ENCODE data around the gene RCCD1. TPM values are rescaled to one million over a fixed set of nuclear protein-coding genes. Genes with fewer than 3 reads are reported as not detected.

RCCD1 gene
- total and polyA plus RNA-seq, 9 of the 15 experiments (the other 6 are each of a cell fraction or from before 2014, with no cell fraction given) = 11.1 to 51.4 (median 24.7) TPM

GRCh38 chr15:90929246-90930019 lies 25.3 kb upstream of the RCCD1 start (continued):
- TF ChIP-seq HMGXB4 (CRISPR knock-in tag; IDR thresholded peaks at IDR 0.05) = no peak
- TF ChIP-seq ZNF224 (CRISPR knock-in tag; IDR thresholded peaks at IDR 0.05) = no peak
- TF ChIP-seq, protein P1, sequence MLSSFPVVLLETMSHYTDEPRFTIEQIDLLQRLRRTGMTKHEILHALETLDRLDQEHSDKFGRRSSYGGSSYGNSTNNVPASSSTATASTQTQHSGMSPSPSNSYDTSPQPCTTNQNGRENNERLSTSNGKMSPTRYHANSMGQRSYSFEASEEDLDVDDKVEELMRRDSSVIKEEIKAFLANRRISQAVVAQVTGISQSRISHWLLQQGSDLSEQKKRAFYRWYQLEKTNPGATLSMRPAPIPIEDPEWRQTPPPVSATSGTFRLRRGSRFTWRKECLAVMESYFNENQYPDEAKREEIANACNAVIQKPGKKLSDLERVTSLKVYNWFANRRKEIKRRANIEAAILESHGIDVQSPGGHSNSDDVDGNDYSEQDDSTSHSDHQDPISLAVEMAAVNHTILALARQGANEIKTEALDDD (IDR thresholded peaks at IDR 0.05) = no peak
- no peak for TF ChIP-seq MECOM (CRISPR knock-in tag; IDR thresholded peaks at IDR 0.05)
- TF ChIP-seq, protein P2, sequence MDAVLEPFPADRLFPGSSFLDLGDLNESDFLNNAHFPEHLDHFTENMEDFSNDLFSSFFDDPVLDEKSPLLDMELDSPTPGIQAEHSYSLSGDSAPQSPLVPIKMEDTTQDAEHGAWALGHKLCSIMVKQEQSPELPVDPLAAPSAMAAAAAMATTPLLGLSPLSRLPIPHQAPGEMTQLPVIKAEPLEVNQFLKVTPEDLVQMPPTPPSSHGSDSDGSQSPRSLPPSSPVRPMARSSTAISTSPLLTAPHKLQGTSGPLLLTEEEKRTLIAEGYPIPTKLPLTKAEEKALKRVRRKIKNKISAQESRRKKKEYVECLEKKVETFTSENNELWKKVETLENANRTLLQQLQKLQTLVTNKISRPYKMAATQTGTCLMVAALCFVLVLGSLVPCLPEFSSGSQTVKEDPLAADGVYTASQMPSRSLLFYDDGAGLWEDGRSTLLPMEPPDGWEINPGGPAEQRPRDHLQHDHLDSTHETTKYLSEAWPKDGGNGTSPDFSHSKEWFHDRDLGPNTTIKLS (IDR thresholded peaks at IDR 0.05; ENCODE audit: borderline replicate concordance, low read depth) = no peak
- no peak for TF ChIP-seq GABPA (tag; conservative IDR thresholded peaks at IDR 0.05; ENCODE audit: low read depth)
- no peak for TF ChIP-seq KLF10 (CRISPR knock-in tag; IDR thresholded peaks at IDR 0.05)
- TF ChIP-seq TOE1 (IDR thresholded peaks at IDR 0.05; ENCODE audit: borderline replicate concordance) = no peak
- TF ChIP-seq TOE1 (CRISPR knock-in tag; IDR thresholded peaks at IDR 0.05; ENCODE audit: borderline replicate concordance, low read depth) = no peak
- TF ChIP-seq MED1 (CRISPR knock-in tag; IDR thresholded peaks at IDR 0.05; ENCODE audit: borderline replicate concordance) = no peak
- TF ChIP-seq LARP7 (IDR thresholded peaks at IDR 0.05) = no peak
- TF ChIP-seq SETDB1 (IDR thresholded peaks at IDR 0.05; ENCODE audit: low read length) = no peak
- no peak for TF ChIP-seq SMARCC2 (IDR thresholded peaks at IDR 0.05; ENCODE audit: low read depth)
- TF ChIP-seq, protein P3, sequence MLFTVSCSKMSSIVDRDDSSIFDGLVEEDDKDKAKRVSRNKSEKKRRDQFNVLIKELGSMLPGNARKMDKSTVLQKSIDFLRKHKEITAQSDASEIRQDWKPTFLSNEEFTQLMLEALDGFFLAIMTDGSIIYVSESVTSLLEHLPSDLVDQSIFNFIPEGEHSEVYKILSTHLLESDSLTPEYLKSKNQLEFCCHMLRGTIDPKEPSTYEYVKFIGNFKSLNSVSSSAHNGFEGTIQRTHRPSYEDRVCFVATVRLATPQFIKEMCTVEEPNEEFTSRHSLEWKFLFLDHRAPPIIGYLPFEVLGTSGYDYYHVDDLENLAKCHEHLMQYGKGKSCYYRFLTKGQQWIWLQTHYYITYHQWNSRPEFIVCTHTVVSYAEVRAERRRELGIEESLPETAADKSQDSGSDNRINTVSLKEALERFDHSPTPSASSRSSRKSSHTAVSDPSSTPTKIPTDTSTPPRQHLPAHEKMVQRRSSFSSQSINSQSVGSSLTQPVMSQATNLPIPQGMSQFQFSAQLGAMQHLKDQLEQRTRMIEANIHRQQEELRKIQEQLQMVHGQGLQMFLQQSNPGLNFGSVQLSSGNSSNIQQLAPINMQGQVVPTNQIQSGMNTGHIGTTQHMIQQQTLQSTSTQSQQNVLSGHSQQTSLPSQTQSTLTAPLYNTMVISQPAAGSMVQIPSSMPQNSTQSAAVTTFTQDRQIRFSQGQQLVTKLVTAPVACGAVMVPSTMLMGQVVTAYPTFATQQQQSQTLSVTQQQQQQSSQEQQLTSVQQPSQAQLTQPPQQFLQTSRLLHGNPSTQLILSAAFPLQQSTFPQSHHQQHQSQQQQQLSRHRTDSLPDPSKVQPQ (CRISPR knock-in tag; IDR thresholded peaks at IDR 0.05; ENCODE audit: borderline replicate concordance) = no peak
- no peak for TF ChIP-seq ETV6 (IDR thresholded peaks at IDR 0.05; ENCODE audit: borderline replicate concordance in 1 of 2, low read depth in 2 of 2, low read length in 1 of 2)
- TF ChIP-seq ETV6 (CRISPR knock-in tag; IDR thresholded peaks at IDR 0.05; ENCODE audit: borderline replicate concordance) = no peak
- TF ChIP-seq NCOA6 (IDR thresholded peaks at IDR 0.05) = no peak
- TF ChIP-seq U2AF1 (optimal IDR thresholded peaks at IDR 0.05; ENCODE audit: low read depth, low read length) = no peak
- TF ChIP-seq PHF20 (IDR thresholded peaks at IDR 0.05; ENCODE audit: partially characterized antibody) = no peak
- TF ChIP-seq ZNF644 (tag; IDR thresholded peaks at IDR 0.05; ENCODE audit: low read depth) = no peak
- TF ChIP-seq NR4A1 (CRISPR knock-in tag; IDR thresholded peaks at IDR 0.05) = no peak
- no peak for TF ChIP-seq NR4A1 (tag; IDR thresholded peaks at IDR 0.05)
- TF ChIP-seq SOX6 (IDR thresholded peaks at IDR 0.05) = no peak

Measured in K562 (cell line).